A549 (cell line): Measurements from ENCODE around the gene SIGLEC1. TPM values are rescaled to one million over a fixed set of nuclear protein-coding genes. Genes with fewer than 3 reads are reported as not detected.

Experiments used
- ATAC-seq, 2 experiments: fragments of 200-7000 bp in 1 of 2; fragments of >200 bp in 1 of 2; cut with Nextera tagmentation in 1 of 2; cut with Tn5 transposase in 1 of 2; 3 replicates each; pipeline versions ENCODE4 v1.8.0 to v1.9.1; 2018 to 2020; ENCODE audit warnings: mild to moderate bottlenecking in 1 of 2, moderate library complexity in 1 of 2
- CTCF ChIA-PET: fragments of 300-600 bp; sonication (Branson Sonifier 250); formaldehyde crosslinking; extraction: SDS; loops from one replicate; lab custom pipeline; 2021; ENCODE audit warnings: antibody characterized with exemption, inconsistent platforms; lab: Yijun Ruan, JAX
- POLR2A ChIA-PET: fragments of 350-600 bp; formaldehyde crosslinking; extraction: SDS; loops from one replicate; lab custom pipeline; 2021; ENCODE audit warnings: antibody characterized with exemption, inconsistent platforms; lab: Yijun Ruan, JAX
- DNase-seq, 2 experiments: peaks; one replicate each; pipeline versions ENCODE4 v3.0.0 to v3.0.0-alpha.2; 2011 to 2016; ENCODE audit warnings: low read depth in 1 of 2, low spot score in 1 of 2
- FAIRE-seq: peaks from 2 replicates; lab custom pipeline; 2011; peaks lifted over from hg19 to GRCh38; lab: Jason Lieb, UNC
- H3K27ac ChIP-seq, 2 experiments: fragments of >200 bp; sonication (Bioruptor Twin); formaldehyde crosslinking; 3 replicates each; pipeline ENCODE4 v1.5.1; 2016 to 2017
- H3K4me1 ChIP-seq: fragments of >200 bp; sonication (Bioruptor Twin); formaldehyde crosslinking; 3 replicates; pipeline ENCODE4 v1.6.1; 2016
- H3K4me2 ChIP-seq: fragments of >200 bp; sonication (Bioruptor Twin); formaldehyde crosslinking; 3 replicates; pipeline ENCODE4 v1.6.1; 2016
- H3K4me3 ChIP-seq: fragments of >200 bp; sonication (Bioruptor Twin); formaldehyde crosslinking; 3 replicates; pipeline ENCODE4 v1.5.1; 2016
- H3K9me3 ChIP-seq: fragments of >200 bp; sonication (Bioruptor Twin); formaldehyde crosslinking; 3 replicates; pipeline ENCODE4 v1.6.1; 2016
- EHMT2 ChIP-seq: fragments of 200-600 bp; sonication (generic); IDR thresholded peaks from 2 replicates; pipeline ENCODE4 v1.6.1; 2016; ENCODE audit warnings: antibody characterized with exemption, low read depth, mild to moderate bottlenecking, moderate library complexity
- GATA3 ChIP-seq: IDR thresholded peaks from 2 replicates; pipeline ENCODE4 v1.6.1; 2012; ENCODE audit warnings: borderline replicate concordance
- HES2 ChIP-seq: fragments of >200 bp; sonication (Bioruptor Twin); formaldehyde crosslinking; IDR thresholded peaks from 2 replicates; pipeline ENCODE4 v1.6.1; 2016
- HEYL ChIP-seq: fragments of 250-450 bp; sonication (Bioruptor Pico); IDR thresholded peaks from 2 replicates; pipeline ENCODE4 v1.8.0; 2021; ENCODE audit warnings: mild to moderate bottlenecking, moderate library complexity
- HOXA7 ChIP-seq: fragments of 250-450 bp; sonication (Bioruptor Pico); IDR thresholded peaks from 2 replicates; pipeline ENCODE4 v1.5.0; 2020; ENCODE audit warnings: mild to moderate bottlenecking, moderate library complexity
- JUN ChIP-seq, 2 experiments: fragments of >200 bp; sonication (Bioruptor Twin); formaldehyde crosslinking; IDR thresholded peaks; 2 replicates in 1 of 2; 3 replicates in 1 of 2; pipeline ENCODE4 v1.6.1; 2016 to 2017
- JUNB ChIP-seq: fragments of >200 bp; sonication (Bioruptor Twin); formaldehyde crosslinking; IDR thresholded peaks from 2 replicates; pipeline ENCODE4 v1.6.1; 2016
- KDM1A ChIP-seq: fragments of 200-600 bp; sonication (generic); IDR thresholded peaks from 2 replicates; pipeline ENCODE4 v1.6.1; 2016; ENCODE audit warnings: low read depth, mild to moderate bottlenecking
- MAFK ChIP-seq: fragments of 450-650 bp; IDR thresholded peaks from 2 replicates; pipeline ENCODE4 v1.6.1; 2014; ENCODE audit not compliant: partially characterized antibody
- NFE2L2 ChIP-seq: fragments of 150-350 bp; conservative IDR thresholded peaks from 2 replicates; pipeline ENCODE4 v1.6.1; 2014; ENCODE audit warnings: low read length
- PHF8 ChIP-seq: fragments of 200-600 bp; sonication (generic); IDR thresholded peaks from 2 replicates; pipeline ENCODE4 v1.6.1; 2016; ENCODE audit warnings: low read depth, mild to moderate bottlenecking, antibody characterized with exemption, moderate library complexity, borderline replicate concordance
- RAD21 ChIP-seq, 2 experiments: fragments of >200 bp in 1 of 2; sonication (Bioruptor Twin) in 1 of 2; formaldehyde crosslinking in 1 of 2; IDR thresholded peaks in 1 of 2; conservative IDR thresholded peaks in 1 of 2; 2 replicates in 1 of 2; 3 replicates in 1 of 2; pipeline ENCODE4 v1.6.1; 2012 to 2018; ENCODE audit warnings: inconsistent platforms in 1 of 2
- RARB ChIP-seq: fragments of 250-450 bp; sonication (Bioruptor Pico); IDR thresholded peaks from 2 replicates; pipeline ENCODE4 v1.8.0; 2021; ENCODE audit warnings: mild to moderate bottlenecking, moderate library complexity
- RCOR1 ChIP-seq: fragments of 150-350 bp; IDR thresholded peaks from 2 replicates; pipeline ENCODE4 v1.6.1; 2014; ENCODE audit warnings: antibody characterized with exemption, low read length, low read depth
- TP53 ChIP-seq: fragments of 250-450 bp; sonication (Bioruptor Pico); IDR thresholded peaks from 2 replicates; pipeline ENCODE4 v1.5.0; 2021; ENCODE audit warnings: mild to moderate bottlenecking, moderate library complexity
- USF2 ChIP-seq: fragments of 450-650 bp; IDR thresholded peaks from 2 replicates; pipeline ENCODE4 v1.6.1; 2014; ENCODE audit warnings: antibody characterized with exemption
- ZFP36 ChIP-seq: fragments of 450-650 bp; IDR thresholded peaks from 2 replicates; pipeline ENCODE4 v1.6.1; 2014; ENCODE audit warnings: borderline replicate concordance; ENCODE audit not compliant: partially characterized antibody
- WGBS: methylation state at CpG from one replicate; pipeline ENCODE4 v1.1.6; 2017; ENCODE audit errors: missing lambda C conversion rate; 5-methylcytosine and 5-hydroxymethylcytosine counted together
- polyA plus RNA-seq, 4 experiments: library from polyadenylated mRNA; depleted of rRNA in 3 of 4; stranded (reverse); fragments of >200 nt; fragmentation: RNase III in 1 of 4; extraction: RNeasy Plus Mini Kit Qiagen cat#74134 plus additional on column Dnase treatment in 1 of 4; gene quantifications; 2 replicates in 3 of 4; 3 replicates in 1 of 4; pipeline ENCODE4 v1.2.3, GENCODE V29; 2011 to 2017
- TF ChIP-seq, protein P1 (sequence below): fragments of >200 bp; sonication (Bioruptor Twin); formaldehyde crosslinking; IDR thresholded peaks from 3 replicates; pipeline ENCODE4 v1.6.1; 2016

The SIGLEC1 gene
- polyA plus RNA-seq, 2 of the 4 experiments (the other 2 are of a cell fraction), result 0.01 TPM; not detected in 1

DNA sequence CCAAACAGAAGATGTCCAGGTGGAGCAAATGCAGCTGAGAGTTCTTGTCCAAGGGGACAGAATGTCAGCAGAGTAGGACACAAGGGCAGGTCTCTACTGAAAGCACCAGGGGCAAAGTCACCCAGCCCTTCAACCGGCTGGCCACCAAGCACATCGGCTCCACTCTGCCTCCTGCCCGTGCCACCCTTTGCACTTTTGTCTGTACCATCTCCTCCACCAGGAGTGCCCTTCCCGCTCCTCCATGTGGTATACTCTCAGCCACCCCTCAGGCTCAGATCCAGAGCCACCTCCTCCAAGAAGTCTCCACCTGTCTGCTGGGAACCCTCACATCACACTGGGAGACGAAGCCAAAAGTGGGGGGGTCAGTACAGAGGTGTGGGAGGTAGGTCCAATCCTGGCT lies 16.0 kb upstream of the SIGLEC1 start:
- TF ChIP-seq MAFK (no peak), RAD21 (conservative IDR thresholded peaks at IDR 0.05 in 1 of 2, IDR thresholded peaks at IDR 0.05 in 1 of 2) (no peak), ZFP36 (no peak), KDM1A (no peak), EHMT2 (no peak), GATA3 (no peak)
- TF ChIP-seq, protein P1, sequence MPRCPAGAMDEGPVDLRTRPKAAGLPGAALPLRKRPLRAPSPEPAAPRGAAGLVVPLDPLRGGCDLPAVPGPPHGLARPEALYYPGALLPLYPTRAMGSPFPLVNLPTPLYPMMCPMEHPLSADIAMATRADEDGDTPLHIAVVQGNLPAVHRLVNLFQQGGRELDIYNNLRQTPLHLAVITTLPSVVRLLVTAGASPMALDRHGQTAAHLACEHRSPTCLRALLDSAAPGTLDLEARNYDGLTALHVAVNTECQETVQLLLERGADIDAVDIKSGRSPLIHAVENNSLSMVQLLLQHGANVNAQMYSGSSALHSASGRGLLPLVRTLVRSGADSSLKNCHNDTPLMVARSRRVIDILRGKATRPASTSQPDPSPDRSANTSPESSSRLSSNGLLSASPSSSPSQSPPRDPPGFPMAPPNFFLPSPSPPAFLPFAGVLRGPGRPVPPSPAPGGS, result no peak
- ChIA-PET CTCF (interaction anchor here (1.8 to 72.1 kb wide), 5 partner anchors 10 to 50 kb away, joined by 6 to 2233 read pairs (median 29); partner anchors contain the start of genes ADAM33, ADISSP, CENPB and GFRA4), POLR2A (no interaction called here)
- H3K4me3 ChIP-seq, result no peak overlapping the region
- H3K4me1 ChIP-seq, result peaks cover 10% of the 10 kb centered on the region
- DNase-seq (no peak), FAIRE-seq (no peak), ATAC-seq (peak; percentile 62 to 69; a peak in 5 of 6 replicates)
- 35% methylated on average over 5 of the region's 5 CpGs for WGBS
- no peaks in the 10 kb centered on the region for H3K9me3 ChIP-seq
- no peak overlapping the region for H3K4me2 ChIP-seq
- H3K27ac ChIP-seq, result no peak overlapping the region

GRCh38 chr20:3727401-3728021 lies 15.1 kb upstream of the SIGLEC1 start:
- ChIA-PET CTCF (interaction anchor here (0.6 to 72.1 kb wide), 8 partner anchors 8 to 150 kb away, joined by 3 to 2233 read pairs (median 12); partner anchors contain the start of genes ADAM33, ADISSP, CENPB and GFRA4), POLR2A (interaction anchor here (0.9 kb wide), 2 partner anchors 17 to 40 kb away, joined by 3 read pairs; partner anchors contain the start of gene ADISSP)
- 32% methylated on average over 11 of the region's 11 CpGs for WGBS
- Histone ChIP-seq H3K4me2 (peak overlapping the region; percentile 44), H3K27ac (no peak overlapping the region), H3K4me1 (peaks cover 10% of the 10 kb centered on the region), H3K9me3 (no peaks in the 10 kb centered on the region), H3K4me3 (no peak overlapping the region)
- ATAC-seq (peak; percentile 37 to 41; a peak in 4 of 6 replicates), FAIRE-seq (peak; percentile 59), DNase-seq (no peak)
- TF ChIP-seq GATA3 (no peak), USF2 (peak; percentile 38), JUNB (no peak), NFE2L2 (no peak), MAFK (peak; percentile 87), ZFP36 (no peak), RARB (CRISPR knock-in tag) (no peak), HES2 (no peak), RCOR1 (no peak), JUN (IDR thresholded peaks at IDR 0.05) (no peak), HOXA7 (CRISPR knock-in tag) (no peak), TP53 (CRISPR knock-in tag) (no peak), KDM1A (no peak)

GRCh38 chr20:3724356-3724755 lies 12.0 kb upstream of the SIGLEC1 start:
- no peak for ATAC-seq

More at GRCh38 chr20:3724356-3724755, 12.0 kb upstream of the SIGLEC1 start:
- no peak for TF ChIP-seq HEYL (CRISPR knock-in tag)
- no peak for TF ChIP-seq RCOR1
- TF ChIP-seq JUNB, result no peak
- no peak for TF ChIP-seq PHF8
- ChIA-PET CTCF (interaction anchor here (1.4 to 72.1 kb wide), 4 partner anchors 8 to 46 kb away, joined by 4 to 2233 read pairs (median 823); partner anchors contain the start of genes ADAM33, ADISSP, CENPB and GFRA4), POLR2A (no interaction called here)
- Histone ChIP-seq H3K9me3 (no peaks in the 10 kb centered on the region), H3K4me2 (no peak overlapping the region), H3K4me1 (peaks cover 10% of the 10 kb centered on the region), H3K4me3 (no peak overlapping the region), H3K27ac (no peak overlapping the region)
- DNase-seq (no peak), FAIRE-seq (no peak)
- 29% methylated on average over 4 of the region's 4 CpGs for WGBS
